Subcutaneous adipose tissue (tissue), 4 donors: ENCODE measurements around the gene ERBB4. TPM values are rescaled to one million over a fixed set of nuclear protein-coding genes. Genes with fewer than 3 reads are reported as not detected.

ENCODE experiments used
- total RNA-seq, 4 donors: library from RNA; depleted of rRNA; stranded (reverse); fragments of >200 nt; gene quantifications; one replicate each; pipeline ENCODE4 v1.1.0, GENCODE V29; 2016
- TF ChIP-seq, protein P1 (sequence below): fragments of 450-650 bp; IDR thresholded peaks from one replicate; pipeline ENCODE4 v1.5.1; 2016; ENCODE audit warnings: low read depth, mild to moderate bottlenecking, control low read depth, antibody characterized with exemption, moderate library complexity

The ERBB4 gene
- total RNA-seq, 4 donors from 2014 or later, result 0.17 to 1.5 (median 0.71) TPM

DNA sequence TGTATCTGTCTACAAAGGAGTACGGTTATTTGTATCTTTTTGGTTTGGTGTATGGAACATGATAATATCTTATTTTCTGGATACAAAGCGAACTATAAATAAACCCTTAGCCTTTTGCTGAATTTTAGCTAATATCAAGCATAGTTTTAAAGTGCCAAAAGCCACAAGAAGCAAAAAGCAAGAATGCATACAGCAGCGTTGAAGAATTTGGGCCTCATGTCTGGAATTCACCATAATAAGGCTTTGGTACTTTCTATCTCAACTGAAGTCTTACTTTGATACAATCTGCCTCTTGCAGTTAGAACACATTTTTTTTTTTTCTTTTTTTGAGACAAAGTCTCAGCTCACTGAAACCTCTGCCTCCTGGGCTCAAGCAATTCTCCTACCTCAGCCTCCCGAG is 151.5 kb downstream of the ERBB4 start:
- TF ChIP-seq, protein P1, sequence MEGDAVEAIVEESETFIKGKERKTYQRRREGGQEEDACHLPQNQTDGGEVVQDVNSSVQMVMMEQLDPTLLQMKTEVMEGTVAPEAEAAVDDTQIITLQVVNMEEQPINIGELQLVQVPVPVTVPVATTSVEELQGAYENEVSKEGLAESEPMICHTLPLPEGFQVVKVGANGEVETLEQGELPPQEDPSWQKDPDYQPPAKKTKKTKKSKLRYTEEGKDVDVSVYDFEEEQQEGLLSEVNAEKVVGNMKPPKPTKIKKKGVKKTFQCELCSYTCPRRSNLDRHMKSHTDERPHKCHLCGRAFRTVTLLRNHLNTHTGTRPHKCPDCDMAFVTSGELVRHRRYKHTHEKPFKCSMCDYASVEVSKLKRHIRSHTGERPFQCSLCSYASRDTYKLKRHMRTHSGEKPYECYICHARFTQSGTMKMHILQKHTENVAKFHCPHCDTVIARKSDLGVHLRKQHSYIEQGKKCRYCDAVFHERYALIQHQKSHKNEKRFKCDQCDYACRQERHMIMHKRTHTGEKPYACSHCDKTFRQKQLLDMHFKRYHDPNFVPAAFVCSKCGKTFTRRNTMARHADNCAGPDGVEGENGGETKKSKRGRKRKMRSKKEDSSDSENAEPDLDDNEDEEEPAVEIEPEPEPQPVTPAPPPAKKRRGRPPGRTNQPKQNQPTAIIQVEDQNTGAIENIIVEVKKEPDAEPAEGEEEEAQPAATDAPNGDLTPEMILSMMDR, result no peak

GRCh38 chr2:212385241-212385640 is 153.4 kb downstream of the ERBB4 start:
- TF ChIP-seq, protein P1, result no peak

DNA sequence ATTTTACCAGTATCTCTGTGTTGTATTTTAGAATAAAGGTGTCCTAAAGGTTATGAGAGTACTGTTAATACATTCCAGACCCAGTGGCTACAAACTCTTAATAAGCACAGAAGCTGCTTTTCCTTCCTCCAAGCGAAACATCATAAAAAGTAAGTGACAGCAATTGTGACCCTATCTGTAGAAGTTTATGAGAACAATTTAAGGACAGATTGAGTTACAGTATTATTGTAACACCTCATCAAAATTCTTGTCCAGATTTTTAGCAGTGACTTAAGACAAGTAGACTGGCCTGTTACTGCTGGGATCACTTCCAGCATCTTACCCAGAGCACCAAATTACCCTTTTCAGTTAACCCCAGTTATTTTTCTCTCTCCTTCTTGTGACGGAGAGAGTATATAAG is 154.6 kb downstream of the ERBB4 start:
- TF ChIP-seq, protein P1, result no peak

DNA sequence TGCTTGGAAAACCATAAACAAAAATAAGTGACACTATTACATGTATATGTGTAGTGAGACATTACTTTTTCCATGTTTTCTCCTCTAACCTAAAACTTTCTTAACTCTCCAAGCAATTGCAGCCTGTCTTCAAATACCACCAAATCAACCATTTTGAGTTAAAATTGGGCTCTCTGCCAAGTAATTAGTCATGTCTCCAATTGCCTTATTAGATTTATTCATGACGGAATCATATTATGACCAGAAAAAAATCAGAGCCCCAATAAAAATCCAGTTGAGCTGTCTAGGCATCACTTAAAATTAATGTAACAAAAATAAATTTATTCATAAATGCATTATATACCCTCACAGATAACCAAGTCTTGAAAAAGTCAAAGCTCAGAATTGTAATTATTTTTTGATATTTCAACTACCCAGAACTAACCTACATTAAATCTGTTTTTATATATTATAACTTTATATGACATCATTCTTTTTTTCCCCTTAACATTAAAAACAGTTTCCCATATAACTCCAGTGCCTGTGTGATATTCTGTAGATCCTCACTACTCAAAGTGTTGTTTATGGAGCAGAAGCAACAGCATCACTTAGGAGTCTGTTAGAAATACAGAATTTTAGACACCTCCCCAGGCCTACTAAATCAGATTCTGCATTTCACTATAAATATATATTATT is 157.0 kb downstream of the ERBB4 start:
- TF ChIP-seq, protein P1, result no peak

DNA sequence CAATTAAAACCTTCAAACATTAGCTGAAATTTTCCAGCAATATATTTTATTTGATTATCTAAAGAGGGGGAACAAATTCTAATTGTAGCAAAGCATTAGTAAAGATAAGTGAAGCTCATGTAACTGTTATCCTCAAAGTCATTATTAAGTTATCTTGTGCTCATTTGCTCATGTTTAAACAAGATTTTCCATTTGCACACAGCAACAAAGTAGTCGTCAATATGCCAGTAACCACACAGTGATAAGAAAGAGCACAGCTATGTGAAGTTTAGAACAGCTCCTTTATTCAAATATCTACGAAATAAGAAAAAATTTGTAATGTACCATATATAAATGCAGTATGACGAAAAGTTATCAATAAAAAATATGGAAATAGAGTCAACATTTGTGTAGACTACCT is 159.5 kb downstream of the ERBB4 start:
- TF ChIP-seq, protein P1, result no peak

DNA sequence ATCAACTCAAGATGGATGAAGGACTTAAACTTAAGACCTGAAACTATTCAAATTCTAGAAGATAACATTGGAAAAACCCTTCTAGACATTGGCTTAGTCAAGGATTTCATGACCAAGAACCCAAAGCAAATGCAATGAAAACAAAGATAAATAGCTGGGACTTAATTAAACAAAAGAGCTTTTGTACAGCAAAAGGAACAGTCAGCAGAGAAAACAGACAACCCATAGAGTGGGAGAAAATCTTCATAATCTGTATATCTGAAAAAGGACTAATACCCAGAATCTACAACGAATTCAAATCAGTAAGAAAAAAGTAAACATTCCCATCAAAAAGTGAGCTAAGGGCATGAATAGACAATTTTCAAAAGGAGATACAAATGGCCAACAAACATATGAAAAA is 171.2 kb downstream of the ERBB4 start:
- TF ChIP-seq, protein P1, result no peak

DNA sequence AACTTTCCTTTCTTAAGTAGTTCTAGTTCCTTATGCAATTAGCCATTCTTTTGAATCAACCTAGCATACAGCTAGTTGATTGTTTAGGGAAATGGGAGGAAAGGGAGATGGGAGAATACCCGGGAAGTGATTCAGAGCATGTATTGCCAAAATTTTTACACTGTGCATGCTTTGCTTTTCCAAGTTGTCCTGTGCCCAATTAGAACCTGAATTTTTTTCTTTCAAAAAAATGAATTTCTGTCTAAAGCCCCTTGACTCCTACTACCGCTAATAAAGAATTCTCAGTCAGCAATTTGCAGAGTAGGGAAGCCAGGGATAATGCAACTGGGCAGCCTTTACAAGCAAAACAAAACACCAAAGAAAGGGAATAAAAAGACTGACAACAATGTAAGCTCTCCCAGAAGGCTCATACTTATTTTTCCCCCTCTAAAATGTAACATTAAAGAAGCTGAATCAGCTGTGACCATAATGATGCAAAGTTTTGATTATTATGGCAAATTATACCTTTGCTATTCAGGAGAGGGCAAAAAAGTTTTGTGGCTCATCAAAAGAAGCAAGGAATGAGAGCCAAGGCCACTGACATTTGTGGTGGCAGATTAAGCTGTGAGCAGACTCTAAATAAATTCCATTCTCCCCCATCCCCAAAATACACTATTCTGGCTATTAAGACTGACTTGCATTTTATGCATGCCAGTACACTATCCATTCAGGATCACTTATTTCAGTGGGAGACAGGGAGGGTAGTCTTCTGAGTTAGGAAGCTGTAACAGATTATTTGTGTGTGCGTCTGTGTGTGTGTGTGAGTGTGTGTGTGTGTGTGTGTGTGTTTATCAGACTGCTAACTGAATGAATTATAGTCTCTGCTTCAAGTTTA is 174.3 kb downstream of the ERBB4 start:
- TF ChIP-seq, protein P1, result no peak
